ENCODE measurements around the gene ATE1. TPM values are rescaled to one million over a fixed set of nuclear protein-coding genes. Genes with fewer than 3 reads are reported as not detected.

Gene ATE1
- total RNA-seq, 4 donors from 2014 or later = 31.4 to 47.9 (median 38.3) TPM

DNA sequence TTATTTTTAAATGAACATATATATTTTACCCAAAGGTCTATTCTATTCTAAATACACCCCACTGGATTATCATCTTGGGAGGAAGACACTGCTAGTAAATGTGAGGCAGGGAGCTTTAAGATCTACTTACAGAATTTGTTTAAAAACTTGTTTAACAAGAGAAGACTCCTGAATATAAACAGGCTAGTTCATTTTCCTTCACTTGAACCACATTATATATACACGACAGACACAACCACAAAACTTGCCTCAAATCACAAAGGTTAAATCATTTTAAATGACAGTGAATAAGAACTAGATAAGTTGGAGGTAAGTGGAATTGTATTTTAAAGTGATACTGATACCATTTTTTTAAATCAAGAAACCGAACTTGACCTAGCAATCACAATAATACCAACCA lies 109.2 kb downstream of the ATE1 start:
- no peak for TF ChIP-seq POLR2A (IDR thresholded peaks at IDR 0.05)
- TF ChIP-seq CTCF (IDR thresholded peaks at IDR 0.05) = no peak

GRCh38 chr10:121816197-121816596 lies 111.6 kb downstream of the ATE1 start:
- no peaks in the 10 kb centered on the region for H3K27me3 ChIP-seq
- H3K4me3 ChIP-seq = no peak overlapping the region
- TF ChIP-seq POLR2A (IDR thresholded peaks at IDR 0.05) (no peak), CTCF (IDR thresholded peaks at IDR 0.05) (no peak)
- no peaks in the 10 kb centered on the region for H3K4me1 ChIP-seq
- no peaks in the 10 kb centered on the region for H3K36me3 ChIP-seq
- H3K9me3 ChIP-seq = no peaks in the 10 kb centered on the region
- no peak for DNase-seq
- no peak overlapping the region for H3K27ac ChIP-seq

More for the DNA sequence above, 109.2 kb downstream of the ATE1 start:
- H3K4me3 ChIP-seq = no peak overlapping the region
- no peak overlapping the region for H3K27ac ChIP-seq
- no peak for DNase-seq
- no peaks in the 10 kb centered on the region for H3K9me3 ChIP-seq
- no peaks in the 10 kb centered on the region for H3K36me3 ChIP-seq
- H3K27me3 ChIP-seq = no peaks in the 10 kb centered on the region
- no peaks in the 10 kb centered on the region for H3K4me1 ChIP-seq

DNA sequence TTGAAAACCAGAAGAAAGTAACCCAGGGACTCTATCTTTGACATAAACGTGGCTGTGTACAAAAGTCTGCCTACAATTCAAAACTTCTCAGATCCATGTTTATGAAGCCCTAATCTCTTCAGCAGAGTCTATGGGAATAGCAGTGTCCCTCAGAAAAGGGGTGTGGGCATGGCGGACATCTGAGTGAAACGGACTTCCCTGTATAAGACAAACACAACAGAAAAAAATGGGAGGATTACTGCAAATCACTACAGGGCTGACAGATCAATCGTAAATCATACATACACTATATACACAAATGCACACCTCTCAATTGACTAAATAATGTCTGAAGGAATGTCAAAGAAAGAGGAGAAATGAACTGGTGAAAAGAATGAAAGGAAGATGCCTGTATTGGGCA lies 114.0 kb downstream of the ATE1 start:
- no peaks in the 10 kb centered on the region for H3K4me1 ChIP-seq
- no peaks in the 10 kb centered on the region for H3K27me3 ChIP-seq
- no peak overlapping the region for H3K27ac ChIP-seq
- H3K9me3 ChIP-seq = no peaks in the 10 kb centered on the region
- DNase-seq = no peak
- no peaks in the 10 kb centered on the region for H3K36me3 ChIP-seq
- TF ChIP-seq CTCF (IDR thresholded peaks at IDR 0.05) = no peak
- TF ChIP-seq POLR2A (IDR thresholded peaks at IDR 0.05) = no peak
- H3K4me3 ChIP-seq = no peak overlapping the region

GRCh38 chr10:121813211-121813815 lies 114.5 kb downstream of the ATE1 start:
- no peak overlapping the region for H3K27ac ChIP-seq
- H3K27me3 ChIP-seq = no peaks in the 10 kb centered on the region
- no peak overlapping the region for H3K4me3 ChIP-seq
- H3K4me1 ChIP-seq = no peaks in the 10 kb centered on the region
- TF ChIP-seq POLR2A (IDR thresholded peaks at IDR 0.05) = no peak
- TF ChIP-seq CTCF (IDR thresholded peaks at IDR 0.05) = no peak
- H3K36me3 ChIP-seq = no peaks in the 10 kb centered on the region
- no peaks in the 10 kb centered on the region for H3K9me3 ChIP-seq
- DNase-seq = no peak

GRCh38 chr10:121812031-121812430 lies 115.8 kb downstream of the ATE1 start:
- H3K27ac ChIP-seq = no peak overlapping the region
- H3K27me3 ChIP-seq = no peaks in the 10 kb centered on the region
- H3K4me3 ChIP-seq = no peak overlapping the region
- no peak for DNase-seq
- TF ChIP-seq POLR2A (IDR thresholded peaks at IDR 0.05) (no peak), CTCF (IDR thresholded peaks at IDR 0.05) (no peak)
- H3K4me1 ChIP-seq = no peaks in the 10 kb centered on the region
- H3K9me3 ChIP-seq = no peaks in the 10 kb centered on the region
- no peaks in the 10 kb centered on the region for H3K36me3 ChIP-seq

DNA sequence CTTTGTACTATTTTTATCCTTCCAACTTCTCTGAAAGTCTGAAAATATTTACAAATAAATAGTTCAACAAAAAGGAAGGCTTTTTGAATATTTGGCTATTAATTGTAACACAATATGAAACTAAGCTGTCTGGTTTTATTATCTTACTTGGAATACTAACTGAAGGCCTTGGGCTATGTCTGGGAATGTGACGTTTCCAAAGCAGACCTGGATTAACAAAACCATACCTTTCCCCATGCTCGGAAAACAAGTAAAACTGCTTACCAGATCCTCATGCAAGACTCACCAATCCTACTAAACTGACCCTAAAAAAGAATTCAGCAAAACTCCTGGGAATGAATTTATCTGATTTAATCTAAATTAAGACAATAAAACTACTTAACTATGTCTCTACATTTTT lies 116.4 kb downstream of the ATE1 start:
- Histone ChIP-seq H3K27me3 (no peaks in the 10 kb centered on the region), H3K9me3 (no peaks in the 10 kb centered on the region), H3K4me1 (no peaks in the 10 kb centered on the region)

More for the DNA sequence above, 116.4 kb downstream of the ATE1 start:
- Histone ChIP-seq H3K4me3 (no peak overlapping the region), H3K27ac (no peak overlapping the region), H3K36me3 (no peaks in the 10 kb centered on the region)
- TF ChIP-seq POLR2A (IDR thresholded peaks at IDR 0.05) = no peak
- no peak for TF ChIP-seq CTCF (IDR thresholded peaks at IDR 0.05)
- DNase-seq = no peak

Measured in Peyer's patch (tissue), 4 donors.